ENCODE data around the gene PPFIA1. TPM values are rescaled to one million over a fixed set of nuclear protein-coding genes. Genes with fewer than 3 reads are reported as not detected.

PPFIA1 gene
- total RNA-seq, 1 experiment from 2014 or later = 75.1 TPM

DNA sequence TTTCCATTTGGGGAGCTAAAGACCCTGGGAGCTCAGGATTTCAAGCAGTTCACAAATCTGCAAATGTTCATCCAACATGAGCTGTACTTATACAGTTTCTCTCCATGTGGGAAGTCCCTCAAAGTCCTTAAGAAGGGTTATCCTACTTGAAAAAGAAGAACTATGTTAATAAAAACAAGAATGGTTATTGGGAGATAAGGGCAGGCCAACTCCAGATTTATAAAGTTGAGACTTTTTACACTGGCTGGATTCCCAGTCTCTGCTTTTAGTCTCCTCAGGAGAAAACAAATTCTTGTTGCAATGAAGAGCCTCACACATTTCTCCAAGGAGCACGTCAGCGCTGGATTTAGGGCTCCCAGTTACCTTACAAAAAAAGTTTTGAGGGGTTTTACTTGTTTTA lies 93.7 kb downstream of the PPFIA1 start:
- Mint-ChIP-seq H3K4me3 (no peak overlapping the region), H3K27me3 (ENCODE audit: low read depth) (no peaks in the 10 kb centered on the region), H3K4me1 (no peaks in the 10 kb centered on the region), H3K36me3 (peaks cover 67% of the 10 kb centered on the region), H3K27ac (no peak overlapping the region), H3K9me3 (no peaks in the 10 kb centered on the region)
- ATAC-seq (no peak), DNase-seq (ENCODE audit: low spot score) (no peak)
- ChIA-PET POLR2A (no interaction called here), CTCF (no interaction called here)
- TF ChIP-seq, protein P1, sequence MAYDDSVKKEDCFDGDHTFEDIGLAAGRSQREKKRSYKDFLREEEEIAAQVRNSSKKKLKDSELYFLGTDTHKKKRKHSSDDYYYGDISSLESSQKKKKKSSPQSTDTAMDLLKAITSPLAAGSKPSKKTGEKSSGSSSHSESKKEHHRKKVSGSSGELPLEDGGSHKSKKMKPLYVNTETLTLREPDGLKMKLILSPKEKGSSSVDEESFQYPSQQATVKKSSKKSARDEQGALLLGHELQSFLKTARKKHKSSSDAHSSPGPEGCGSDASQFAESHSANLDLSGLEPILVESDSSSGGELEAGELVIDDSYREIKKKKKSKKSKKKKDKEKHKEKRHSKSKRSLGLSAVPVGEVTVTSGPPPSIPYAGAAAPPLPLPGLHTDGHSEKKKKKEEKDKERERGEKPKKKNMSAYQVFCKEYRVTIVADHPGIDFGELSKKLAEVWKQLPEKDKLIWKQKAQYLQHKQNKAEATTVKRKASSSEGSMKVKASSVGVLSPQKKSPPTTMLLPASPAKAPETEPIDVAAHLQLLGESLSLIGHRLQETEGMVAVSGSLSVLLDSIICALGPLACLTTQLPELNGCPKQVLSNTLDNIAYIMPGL (CRISPR knock-in tag; IDR thresholded peaks at IDR 0.05) = no peak
- TF ChIP-seq, protein P2, sequence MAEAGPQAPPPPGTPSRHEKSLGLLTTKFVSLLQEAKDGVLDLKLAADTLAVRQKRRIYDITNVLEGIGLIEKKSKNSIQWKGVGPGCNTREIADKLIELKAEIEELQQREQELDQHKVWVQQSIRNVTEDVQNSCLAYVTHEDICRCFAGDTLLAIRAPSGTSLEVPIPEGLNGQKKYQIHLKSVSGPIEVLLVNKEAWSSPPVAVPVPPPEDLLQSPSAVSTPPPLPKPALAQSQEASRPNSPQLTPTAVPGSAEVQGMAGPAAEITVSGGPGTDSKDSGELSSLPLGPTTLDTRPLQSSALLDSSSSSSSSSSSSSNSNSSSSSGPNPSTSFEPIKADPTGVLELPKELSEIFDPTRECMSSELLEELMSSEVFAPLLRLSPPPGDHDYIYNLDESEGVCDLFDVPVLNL (CRISPR knock-in tag; IDR thresholded peaks at IDR 0.05; ENCODE audit: borderline replicate concordance, low read depth) = no peak
- TF ChIP-seq, protein P3, sequence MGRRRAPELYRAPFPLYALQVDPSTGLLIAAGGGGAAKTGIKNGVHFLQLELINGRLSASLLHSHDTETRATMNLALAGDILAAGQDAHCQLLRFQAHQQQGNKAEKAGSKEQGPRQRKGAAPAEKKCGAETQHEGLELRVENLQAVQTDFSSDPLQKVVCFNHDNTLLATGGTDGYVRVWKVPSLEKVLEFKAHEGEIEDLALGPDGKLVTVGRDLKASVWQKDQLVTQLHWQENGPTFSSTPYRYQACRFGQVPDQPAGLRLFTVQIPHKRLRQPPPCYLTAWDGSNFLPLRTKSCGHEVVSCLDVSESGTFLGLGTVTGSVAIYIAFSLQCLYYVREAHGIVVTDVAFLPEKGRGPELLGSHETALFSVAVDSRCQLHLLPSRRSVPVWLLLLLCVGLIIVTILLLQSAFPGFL (CRISPR knock-in tag; IDR thresholded peaks at IDR 0.05; ENCODE audit: borderline replicate concordance) = no peak
- TF ChIP-seq MXD4 (CRISPR knock-in tag; IDR thresholded peaks at IDR 0.05; ENCODE audit: borderline replicate concordance) (no peak), RELA (CRISPR knock-in tag; IDR thresholded peaks at IDR 0.05; ENCODE audit: borderline replicate concordance) (no peak), ATF1 (CRISPR knock-in tag; IDR thresholded peaks at IDR 0.05) (no peak), JUN (CRISPR knock-in tag; IDR thresholded peaks at IDR 0.05) (no peak), RORB (CRISPR knock-in tag; IDR thresholded peaks at IDR 0.05) (no peak), PRRX2 (CRISPR knock-in tag; IDR thresholded peaks at IDR 0.05) (no peak), ESRRA (CRISPR knock-in tag; IDR thresholded peaks at IDR 0.05; ENCODE audit: borderline replicate concordance) (no peak), KAT7 (CRISPR knock-in tag; IDR thresholded peaks at IDR 0.05; ENCODE audit: borderline replicate concordance) (no peak)
- TF ChIP-seq, protein P4, sequence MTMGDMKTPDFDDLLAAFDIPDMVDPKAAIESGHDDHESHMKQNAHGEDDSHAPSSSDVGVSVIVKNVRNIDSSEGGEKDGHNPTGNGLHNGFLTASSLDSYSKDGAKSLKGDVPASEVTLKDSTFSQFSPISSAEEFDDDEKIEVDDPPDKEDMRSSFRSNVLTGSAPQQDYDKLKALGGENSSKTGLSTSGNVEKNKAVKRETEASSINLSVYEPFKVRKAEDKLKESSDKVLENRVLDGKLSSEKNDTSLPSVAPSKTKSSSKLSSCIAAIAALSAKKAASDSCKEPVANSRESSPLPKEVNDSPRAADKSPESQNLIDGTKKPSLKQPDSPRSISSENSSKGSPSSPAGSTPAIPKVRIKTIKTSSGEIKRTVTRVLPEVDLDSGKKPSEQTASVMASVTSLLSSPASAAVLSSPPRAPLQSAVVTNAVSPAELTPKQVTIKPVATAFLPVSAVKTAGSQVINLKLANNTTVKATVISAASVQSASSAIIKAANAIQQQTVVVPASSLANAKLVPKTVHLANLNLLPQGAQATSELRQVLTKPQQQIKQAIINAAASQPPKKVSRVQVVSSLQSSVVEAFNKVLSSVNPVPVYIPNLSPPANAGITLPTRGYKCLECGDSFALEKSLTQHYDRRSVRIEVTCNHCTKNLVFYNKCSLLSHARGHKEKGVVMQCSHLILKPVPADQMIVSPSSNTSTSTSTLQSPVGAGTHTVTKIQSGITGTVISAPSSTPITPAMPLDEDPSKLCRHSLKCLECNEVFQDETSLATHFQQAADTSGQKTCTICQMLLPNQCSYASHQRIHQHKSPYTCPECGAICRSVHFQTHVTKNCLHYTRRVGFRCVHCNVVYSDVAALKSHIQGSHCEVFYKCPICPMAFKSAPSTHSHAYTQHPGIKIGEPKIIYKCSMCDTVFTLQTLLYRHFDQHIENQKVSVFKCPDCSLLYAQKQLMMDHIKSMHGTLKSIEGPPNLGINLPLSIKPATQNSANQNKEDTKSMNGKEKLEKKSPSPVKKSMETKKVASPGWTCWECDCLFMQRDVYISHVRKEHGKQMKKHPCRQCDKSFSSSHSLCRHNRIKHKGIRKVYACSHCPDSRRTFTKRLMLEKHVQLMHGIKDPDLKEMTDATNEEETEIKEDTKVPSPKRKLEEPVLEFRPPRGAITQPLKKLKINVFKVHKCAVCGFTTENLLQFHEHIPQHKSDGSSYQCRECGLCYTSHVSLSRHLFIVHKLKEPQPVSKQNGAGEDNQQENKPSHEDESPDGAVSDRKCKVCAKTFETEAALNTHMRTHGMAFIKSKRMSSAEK (CRISPR knock-in tag; IDR thresholded peaks at IDR 0.05; ENCODE audit: borderline replicate concordance) = no peak
- TF ChIP-seq, protein P5, sequence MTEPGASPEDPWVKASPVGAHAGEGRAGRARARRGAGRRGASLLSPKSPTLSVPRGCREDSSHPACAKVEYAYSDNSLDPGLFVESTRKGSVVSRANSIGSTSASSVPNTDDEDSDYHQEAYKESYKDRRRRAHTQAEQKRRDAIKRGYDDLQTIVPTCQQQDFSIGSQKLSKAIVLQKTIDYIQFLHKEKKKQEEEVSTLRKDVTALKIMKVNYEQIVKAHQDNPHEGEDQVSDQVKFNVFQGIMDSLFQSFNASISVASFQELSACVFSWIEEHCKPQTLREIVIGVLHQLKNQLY (CRISPR knock-in tag; IDR thresholded peaks at IDR 0.05) = no peak
- TF ChIP-seq, protein P6, sequence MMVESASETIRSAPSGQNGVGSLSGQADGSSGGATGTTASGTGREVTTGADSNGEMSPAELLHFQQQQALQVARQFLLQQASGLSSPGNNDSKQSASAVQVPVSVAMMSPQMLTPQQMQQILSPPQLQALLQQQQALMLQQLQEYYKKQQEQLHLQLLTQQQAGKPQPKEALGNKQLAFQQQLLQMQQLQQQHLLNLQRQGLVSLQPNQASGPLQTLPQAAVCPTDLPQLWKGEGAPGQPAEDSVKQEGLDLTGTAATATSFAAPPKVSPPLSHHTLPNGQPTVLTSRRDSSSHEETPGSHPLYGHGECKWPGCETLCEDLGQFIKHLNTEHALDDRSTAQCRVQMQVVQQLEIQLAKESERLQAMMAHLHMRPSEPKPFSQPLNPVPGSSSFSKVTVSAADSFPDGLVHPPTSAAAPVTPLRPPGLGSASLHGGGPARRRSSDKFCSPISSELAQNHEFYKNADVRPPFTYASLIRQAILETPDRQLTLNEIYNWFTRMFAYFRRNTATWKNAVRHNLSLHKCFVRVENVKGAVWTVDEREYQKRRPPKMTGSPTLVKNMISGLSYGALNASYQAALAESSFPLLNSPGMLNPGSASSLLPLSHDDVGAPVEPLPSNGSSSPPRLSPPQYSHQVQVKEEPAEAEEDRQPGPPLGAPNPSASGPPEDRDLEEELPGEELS (CRISPR knock-in tag; IDR thresholded peaks at IDR 0.05) = no peak
- TF ChIP-seq, protein P7, sequence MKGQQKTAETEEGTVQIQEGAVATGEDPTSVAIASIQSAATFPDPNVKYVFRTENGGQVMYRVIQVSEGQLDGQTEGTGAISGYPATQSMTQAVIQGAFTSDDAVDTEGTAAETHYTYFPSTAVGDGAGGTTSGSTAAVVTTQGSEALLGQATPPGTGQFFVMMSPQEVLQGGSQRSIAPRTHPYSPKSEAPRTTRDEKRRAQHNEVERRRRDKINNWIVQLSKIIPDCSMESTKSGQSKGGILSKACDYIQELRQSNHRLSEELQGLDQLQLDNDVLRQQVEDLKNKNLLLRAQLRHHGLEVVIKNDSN (CRISPR knock-in tag; IDR thresholded peaks at IDR 0.05) = no peak

Measured in WTC11 (cell line).